Kidney glomerular epithelial cell (primary cell): Measurements from ENCODE around the gene GNG8.
"Not testable (repeated sequence)": the region's sequence is repeated elsewhere in the genome, so short reads cannot be mapped to it uniquely, and the experiment has no call there.

ENCODE experiments used
- DNase-seq: peaks from one replicate; lab custom pipeline; 2025; lab: John Stamatoyannopoulos, UW

Gene GNG8

GRCh38 chr19:46646402-46646801, 10.4 kb upstream of the GNG8 start:
- no peak for DNase-seq

- no peak for DNase-seq
Measured at GRCh38 chr19:46644720-46645119, 8.7 kb upstream of the GNG8 start.

DNA sequence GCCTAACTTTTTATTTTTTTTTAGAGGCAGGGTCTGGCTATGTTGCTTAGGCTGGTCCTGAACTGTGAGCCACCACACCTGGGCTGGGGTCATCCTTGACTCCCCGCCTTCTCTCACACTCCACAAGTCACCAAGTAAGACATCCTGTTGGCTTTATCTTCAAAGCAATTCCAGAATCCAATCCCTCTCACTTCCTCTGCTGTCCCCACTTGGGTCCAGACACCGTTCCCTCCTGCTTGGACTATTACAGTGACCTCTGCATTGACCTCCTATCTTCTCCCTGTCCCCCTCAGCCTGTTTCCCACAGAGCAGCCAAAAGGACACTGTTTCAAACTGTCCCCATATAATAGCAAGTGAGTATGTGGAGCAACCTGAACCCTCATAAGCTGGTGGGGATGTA, 4.7 kb upstream of the GNG8 start:
- no peak for DNase-seq

GRCh38 chr19:46639358-46640182, 3.6 kb upstream of the GNG8 start:
- no peak for DNase-seq

- no peak for DNase-seq
Measured at GRCh38 chr19:46637224-46637623, 1.2 kb upstream of the GNG8 start.

GRCh38 chr19:46634656-46635218, 1.3 kb downstream of the GNG8 start:
- no peak for DNase-seq

GRCh38 chr19:46634045-46634655, 1.9 kb downstream of the GNG8 start:
- DNase-seq, result peak; percentile 21

DNA sequence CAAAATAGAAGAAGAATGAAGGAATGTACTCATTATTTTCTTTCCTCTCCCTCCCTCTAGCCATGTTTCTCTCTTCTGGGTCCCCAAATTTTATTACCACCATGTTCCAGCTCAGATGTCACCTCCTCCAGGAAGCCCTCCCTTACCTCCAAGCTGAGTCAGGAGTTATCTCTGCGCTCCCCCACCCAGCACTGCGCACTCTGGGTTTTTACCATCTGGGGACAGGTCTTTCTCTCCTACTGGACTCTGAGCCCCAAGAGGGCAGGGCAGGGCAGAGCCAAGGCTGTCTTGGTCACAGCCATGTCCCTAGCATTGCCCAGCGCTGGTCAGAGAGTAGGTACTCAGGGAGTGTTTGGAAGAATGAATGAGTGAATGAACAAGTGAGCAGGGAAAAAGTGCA, 2.9 kb downstream of the GNG8 start:
- DNase-seq, result no peak

DNA sequence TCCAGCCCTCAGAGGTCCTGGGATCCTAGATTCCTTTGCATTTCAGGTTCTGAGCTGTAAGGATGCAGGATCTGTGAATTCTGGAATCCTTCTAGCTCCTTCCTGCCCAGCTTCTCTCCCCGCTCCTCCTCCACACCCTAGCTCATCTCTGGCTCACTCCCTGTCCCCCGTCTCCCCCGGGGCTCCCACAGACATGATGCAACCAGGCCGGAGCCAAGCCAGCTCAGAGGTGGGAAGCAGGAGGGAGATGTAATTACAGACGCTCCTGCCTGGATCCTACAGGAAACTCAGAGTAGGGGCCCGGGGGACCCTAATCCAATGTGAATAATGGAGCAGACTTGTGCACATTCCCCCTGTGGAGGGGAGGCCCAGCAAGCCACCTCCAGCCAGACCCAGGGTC, 4.5 kb downstream of the GNG8 start:
- DNase-seq, result no peak

DNA sequence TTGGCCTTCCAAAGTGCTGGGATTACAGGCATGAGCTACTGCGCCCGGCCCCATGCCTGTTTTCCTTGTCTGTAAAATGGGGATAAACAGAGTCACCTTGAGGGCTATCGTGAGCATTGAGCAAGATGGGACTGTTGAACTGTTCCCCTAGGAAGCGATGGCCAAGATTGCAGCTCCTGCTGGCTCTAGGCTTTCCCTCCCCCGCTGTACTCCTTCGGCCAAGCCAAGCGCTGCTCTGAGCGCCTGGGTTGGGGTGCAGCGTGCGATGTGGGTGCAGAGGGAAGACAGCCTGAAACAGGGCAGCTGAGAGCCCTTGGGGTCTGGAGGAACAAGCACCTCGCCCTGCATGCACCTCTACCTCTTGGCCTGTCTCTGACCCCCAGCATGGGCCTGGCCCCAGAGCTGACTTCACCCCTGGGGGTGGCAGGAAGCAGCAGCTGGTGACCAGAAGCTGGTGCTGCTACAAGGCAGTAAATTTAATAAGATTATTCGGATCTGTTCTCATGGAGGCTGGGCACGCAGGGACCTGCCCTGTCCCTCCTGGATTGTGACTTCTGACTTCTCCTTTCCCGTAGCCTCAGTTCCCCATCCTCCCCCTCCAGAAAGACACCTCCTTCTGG, 5.3 kb downstream of the GNG8 start:
- no peak for DNase-seq

GRCh38 chr19:46629546-46630025, 6.4 kb downstream of the GNG8 start:
- DNase-seq, result no peak

- DNase-seq, result not testable (repeated sequence)
Measured at GRCh38 chr19:46628970-46629369, 7.0 kb downstream of the GNG8 start.

GRCh38 chr19:46626446-46626845, 9.6 kb downstream of the GNG8 start:
- DNase-seq, result no peak

GRCh38 chr19:46625731-46626130, 10.3 kb downstream of the GNG8 start:
- no peak for DNase-seq

DNA sequence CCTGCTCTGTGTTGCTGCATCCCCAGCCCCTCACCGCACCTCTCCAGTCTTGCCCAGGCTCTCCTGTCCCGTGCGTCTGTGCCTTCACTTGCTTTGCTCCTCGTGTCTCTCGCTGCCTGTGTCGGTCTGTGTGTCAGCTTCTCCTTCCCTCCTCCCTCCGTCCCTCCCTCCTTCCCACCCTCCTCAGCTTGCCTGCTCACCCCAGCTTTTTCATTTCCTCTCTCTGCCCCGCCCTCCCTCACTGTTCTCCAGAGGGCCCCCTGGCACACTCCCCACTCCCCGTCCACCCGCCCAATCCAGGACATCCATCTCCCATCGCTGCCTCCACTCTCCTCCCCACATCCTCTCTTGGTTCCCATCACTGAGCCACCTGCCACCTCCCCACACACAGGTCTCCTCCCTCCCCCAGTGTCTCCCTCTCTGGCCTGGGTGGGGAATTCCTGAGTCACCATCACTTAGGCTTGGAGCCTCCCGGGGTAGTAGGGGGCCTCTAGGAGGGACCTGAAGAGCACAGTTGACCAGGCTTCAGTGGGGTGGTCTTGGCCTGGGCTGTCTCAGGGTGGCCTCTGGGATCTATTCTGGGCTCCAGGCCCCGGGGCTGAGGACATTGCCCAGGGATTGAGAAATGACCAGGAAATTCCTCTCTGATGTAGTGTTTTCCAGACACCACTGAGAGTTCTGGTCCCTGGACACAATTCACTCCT, 10.9 kb downstream of the GNG8 start, which contains the start of gene PTGIR:
Gene PTGIR, minus strand, starts transcription at position 132 of the 704 bp plus-strand sequence. CDS start 864 bp downstream, outside the sequence.
- no peak for DNase-seq

DNA sequence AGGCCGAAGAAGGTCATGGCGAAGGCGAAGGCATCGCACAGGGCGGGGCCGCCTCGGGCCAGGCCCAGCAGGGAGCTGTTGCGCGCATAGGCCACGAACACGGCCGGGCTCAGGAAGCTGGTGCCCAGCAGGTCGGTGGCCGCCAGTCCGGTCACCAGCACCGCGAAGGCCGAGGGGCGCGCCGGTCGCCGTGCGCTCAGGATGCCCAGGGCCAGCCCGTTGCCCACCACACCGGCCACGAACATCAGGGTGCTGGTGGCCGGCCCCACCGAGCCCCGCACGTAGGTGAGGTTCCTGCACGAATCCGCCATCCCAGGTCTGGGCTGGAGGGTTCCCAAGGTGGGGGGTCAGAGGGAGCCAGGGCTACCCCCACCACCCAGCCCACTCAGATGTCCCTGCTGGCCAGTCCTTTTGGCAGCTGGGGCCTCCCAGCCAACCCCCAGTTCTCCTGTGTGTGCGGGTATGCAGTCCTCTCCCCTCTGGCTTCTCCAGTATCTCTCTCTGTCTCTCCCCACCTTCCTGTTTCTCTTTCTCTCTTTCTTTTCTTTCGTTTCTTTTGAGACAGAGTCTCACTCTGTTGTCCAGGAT, 12.0 kb downstream of the GNG8 start:
- no peak for DNase-seq

DNA sequence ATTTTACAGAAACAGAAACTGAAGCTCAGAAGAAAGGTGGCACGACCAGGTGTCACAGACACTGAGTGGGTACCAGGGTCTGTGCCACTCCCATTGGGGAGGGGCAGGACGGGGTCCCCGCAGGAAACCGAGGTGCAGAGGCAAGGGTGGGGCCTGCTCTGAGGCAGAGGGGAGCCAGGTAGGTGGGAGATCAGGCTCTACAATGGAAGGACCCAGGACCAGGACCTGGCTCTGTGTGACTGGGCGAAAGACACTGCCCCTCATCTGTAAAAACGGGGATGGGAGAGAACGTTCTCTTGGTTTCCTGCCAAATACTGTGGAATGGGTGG, 13.9 kb downstream of the GNG8 start:
- no peak for DNase-seq

GRCh38 chr19:46621191-46622117, 14.5 kb downstream of the GNG8 start:
- DNase-seq, result no peak

DNA sequence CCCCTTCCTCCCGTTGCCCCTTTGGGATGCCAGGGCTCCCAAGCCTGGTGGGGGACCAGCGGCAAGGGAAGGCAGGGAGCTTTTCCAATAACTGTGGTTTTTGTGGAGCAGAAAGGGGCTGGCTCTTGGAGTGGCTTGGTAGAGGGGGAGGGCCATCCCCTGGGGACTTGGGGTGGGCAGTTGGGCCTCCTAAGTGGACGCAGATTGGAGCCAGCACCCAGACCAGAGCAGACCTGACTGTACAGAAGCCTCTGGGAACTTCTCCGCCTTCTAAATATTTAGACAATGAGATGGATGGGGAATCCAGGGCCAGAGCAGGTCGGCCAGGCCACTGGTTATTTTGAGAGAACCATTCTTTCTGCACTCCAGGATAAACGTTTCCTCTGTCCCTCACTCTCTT, 15.3 kb downstream of the GNG8 start:
- no peak for DNase-seq

GRCh38 chr19:46620267-46620666, 15.7 kb downstream of the GNG8 start:
- DNase-seq, result no peak
